GM19397 (cell line): ENCODE data around the gene GALK2.
"Not testable (repeated sequence)": the region's sequence is repeated elsewhere in the genome, so short reads cannot be mapped to it uniquely, and the experiment has no call there.

Experiments
- ATAC-seq: cut with Tn5 transposase; IDR thresholded peaks from one replicate; pipeline ENCODE4 v1.9.1; 2021; ENCODE audit warnings: mild to moderate bottlenecking, moderate library complexity; ENCODE audit not compliant: unreplicated experiment

The GALK2 gene

GRCh38 chr15:49215768-49216739 lies 46.0 kb downstream of the GALK2 start:
- peak; percentile 100 for ATAC-seq

- ATAC-seq = no peak
Observed at GRCh38 chr15:49223536-49224274, 53.7 kb downstream of the GALK2 start.

GRCh38 chr15:49225572-49226281 lies 55.7 kb downstream of the GALK2 start:
- ATAC-seq = no peak

GRCh38 chr15:49227602-49228001 lies 57.6 kb downstream of the GALK2 start:
- no peak for ATAC-seq

- ATAC-seq = no peak
Observed at GRCh38 chr15:49229922-49230321, 59.9 kb downstream of the GALK2 start.

- ATAC-seq = no peak
Observed at GRCh38 chr15:49232236-49232806, 62.3 kb downstream of the GALK2 start.

- peak; percentile 91 for ATAC-seq
Observed at GRCh38 chr15:49235446-49236124, 65.5 kb downstream of the GALK2 start.

- ATAC-seq = no peak
Observed at GRCh38 chr15:49236869-49237268, 66.8 kb downstream of the GALK2 start.

- no peak for ATAC-seq
Observed at GRCh38 chr15:49238342-49238741, 68.3 kb downstream of the GALK2 start.

GRCh38 chr15:49239105-49239504 lies 69.1 kb downstream of the GALK2 start:
- no peak for ATAC-seq

- ATAC-seq = no peak
Observed at GRCh38 chr15:49242820-49243219, 72.8 kb downstream of the GALK2 start.

GRCh38 chr15:49247556-49248110 lies 77.6 kb downstream of the GALK2 start:
- no peak for ATAC-seq

GRCh38 chr15:49248291-49248690 lies 78.2 kb downstream of the GALK2 start:
- no peak for ATAC-seq

GRCh38 chr15:49255966-49256759 lies 86.1 kb downstream of the GALK2 start:
- ATAC-seq = no peak

- ATAC-seq = not testable (repeated sequence)
Observed at GRCh38 chr15:49265117-49265516, 95.1 kb downstream of the GALK2 start.

- ATAC-seq = no peak
Observed at GRCh38 chr15:49265911-49266310, 95.9 kb downstream of the GALK2 start.

GRCh38 chr15:49270541-49271421 lies 100.7 kb downstream of the GALK2 start:
- ATAC-seq = no peak

GRCh38 chr15:49273734-49274318 lies 103.8 kb downstream of the GALK2 start:
- ATAC-seq = no peak
